ENCODE data around the gene ARID1B.

GRCh38 chr6:156867121-156867520 is 89.9 kb downstream of the ARID1B start:
- TF ChIP-seq CTCF (IDR thresholded peaks at IDR 0.05 in 2 of 3, conservative IDR thresholded peaks at IDR 0.05 in 1 of 3; ENCODE audit: borderline replicate concordance in 1 of 3, insufficient read depth in 1 of 3, low read depth in 2 of 3, low read length in 2 of 3): no peak
- TF ChIP-seq TCF7L2 (IDR thresholded peaks at IDR 0.05; ENCODE audit: borderline replicate concordance, extremely low read depth, insufficient read depth, insufficient read length): no peak
- no peak for TF ChIP-seq SP1 (IDR thresholded peaks at IDR 0.05; ENCODE audit: low read depth)
- no peak for TF ChIP-seq POLR2A (IDR thresholded peaks at IDR 0.05; ENCODE audit: borderline replicate concordance, extremely low read depth, insufficient read depth, insufficient read length)
- TF ChIP-seq EZH2 (IDR thresholded peaks at IDR 0.05): no peak
- TF ChIP-seq EZH2phosphoT487 (IDR thresholded peaks at IDR 0.05; ENCODE audit: borderline replicate concordance): no peak
- no peak for TF ChIP-seq ELF1 (IDR thresholded peaks at IDR 0.05; ENCODE audit: borderline replicate concordance, low read depth)
- TF ChIP-seq JUND (IDR thresholded peaks at IDR 0.05): no peak
- no peak for TF ChIP-seq YY1 (IDR thresholded peaks at IDR 0.05; ENCODE audit: extremely low read depth, insufficient replicate concordance, low read depth, low read length)
- TF ChIP-seq ATF3 (IDR thresholded peaks at IDR 0.05): no peak
- TF ChIP-seq REST (IDR thresholded peaks at IDR 0.05; ENCODE audit: low read depth): no peak
- no peak for TF ChIP-seq MAX (IDR thresholded peaks at IDR 0.05)
